Bone marrow (tissue), 2 donors: ENCODE results near the gene MGST2.

Experiments
- DNase-seq, 2 donors: peaks; one replicate each; lab custom pipeline; 2025; lab: John Stamatoyannopoulos, UW

MGST2 gene

DNA sequence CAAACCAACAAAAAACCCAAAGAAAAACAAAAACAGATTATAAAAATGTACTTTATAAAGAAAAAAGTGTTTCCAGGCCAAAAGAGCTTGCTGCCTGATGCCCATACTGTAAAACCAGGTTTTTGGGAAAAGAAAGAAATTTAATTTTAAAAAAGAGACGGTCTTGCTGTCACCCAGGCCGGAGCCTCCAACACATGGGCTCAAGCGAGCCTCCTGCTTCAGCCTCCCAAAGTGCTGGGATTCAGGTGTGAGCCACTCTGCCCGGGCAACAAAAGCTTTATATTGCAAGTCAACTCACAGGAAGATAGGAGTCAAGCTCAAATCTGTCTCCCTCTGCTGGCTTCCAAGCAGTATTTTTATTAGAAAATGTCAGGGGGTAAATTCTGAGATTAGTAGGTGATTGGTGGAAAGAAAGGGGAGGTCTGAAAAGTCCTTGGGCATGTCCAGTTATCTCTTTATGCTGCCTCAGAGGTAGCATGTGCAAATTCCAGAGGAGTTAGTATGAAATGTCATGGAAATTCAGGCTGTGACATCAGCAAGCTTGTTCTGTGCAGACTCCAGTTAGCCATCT is 39.4 kb downstream of the MGST2 start:
- DNase-seq, result no peak

GRCh38 chr4:139709660-139710059 is 44.0 kb downstream of the MGST2 start:
- DNase-seq, result no peak

GRCh38 chr4:139710073-139710472 is 44.5 kb downstream of the MGST2 start:
- no peak for DNase-seq

DNA sequence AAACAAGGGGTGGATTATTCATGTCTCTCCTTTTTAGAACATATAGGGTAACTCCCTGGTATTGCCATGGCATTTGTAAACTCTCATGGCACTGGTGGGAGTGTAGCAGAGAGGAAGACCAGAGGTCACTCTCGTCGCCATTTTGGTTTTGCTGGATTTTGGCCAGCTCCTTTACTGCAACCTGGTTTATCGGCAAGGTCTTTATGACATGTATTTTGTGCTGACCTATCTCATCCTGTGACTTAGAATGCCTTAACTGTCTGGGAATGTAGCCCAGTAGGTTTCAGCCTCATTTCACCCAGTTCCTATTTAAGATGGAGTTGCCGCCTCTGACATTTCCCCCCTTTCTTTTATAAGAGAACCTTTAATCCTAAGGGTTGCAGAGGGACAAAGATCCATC is 45.8 kb downstream of the MGST2 start:
- DNase-seq, result no peak

GRCh38 chr4:139712882-139713281 is 47.3 kb downstream of the MGST2 start:
- no peak for DNase-seq

GRCh38 chr4:139715746-139716391 is 50.2 kb downstream of the MGST2 start:
- no peak for DNase-seq

DNA sequence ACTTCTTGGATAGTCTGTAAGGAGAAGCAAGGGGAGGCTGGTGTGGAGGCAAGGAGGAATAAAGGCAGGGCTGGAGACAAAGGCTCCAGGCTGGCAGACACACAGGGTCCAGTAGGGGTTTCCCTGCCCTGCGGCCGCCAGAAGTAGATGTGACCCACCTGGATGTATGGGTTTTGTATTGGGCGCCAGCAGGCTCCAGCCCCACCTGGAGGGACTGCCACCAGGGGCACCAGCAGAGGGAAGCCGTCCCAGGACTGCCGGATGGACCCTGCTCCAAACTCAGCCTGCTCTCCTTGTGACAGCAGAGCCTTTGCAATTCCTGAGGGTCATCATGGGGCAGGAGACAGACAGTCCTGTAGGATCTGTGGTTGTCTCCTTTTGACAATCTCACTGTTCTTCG is 52.7 kb downstream of the MGST2 start:
- no peak for DNase-seq

DNA sequence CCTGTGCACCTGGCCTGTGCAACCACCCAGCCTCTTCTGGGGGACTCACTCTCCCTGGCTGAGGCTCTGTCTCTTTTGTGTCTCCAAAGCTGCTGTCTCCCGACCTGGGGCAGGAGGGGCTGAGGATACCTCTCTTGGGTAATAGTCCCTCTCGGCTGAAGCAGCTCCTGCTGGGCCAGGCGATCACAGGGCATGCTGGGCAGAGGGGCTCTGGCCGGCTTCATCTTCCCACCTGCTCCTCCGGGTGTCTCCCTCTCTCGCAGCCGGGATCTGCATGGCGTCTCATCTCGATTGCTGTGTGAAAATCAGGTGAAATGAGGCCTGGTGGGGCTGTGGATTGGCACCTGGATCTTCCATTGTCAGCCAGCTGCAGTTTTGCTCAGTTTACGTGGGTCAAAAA is 53.2 kb downstream of the MGST2 start:
- DNase-seq, result no peak

DNA sequence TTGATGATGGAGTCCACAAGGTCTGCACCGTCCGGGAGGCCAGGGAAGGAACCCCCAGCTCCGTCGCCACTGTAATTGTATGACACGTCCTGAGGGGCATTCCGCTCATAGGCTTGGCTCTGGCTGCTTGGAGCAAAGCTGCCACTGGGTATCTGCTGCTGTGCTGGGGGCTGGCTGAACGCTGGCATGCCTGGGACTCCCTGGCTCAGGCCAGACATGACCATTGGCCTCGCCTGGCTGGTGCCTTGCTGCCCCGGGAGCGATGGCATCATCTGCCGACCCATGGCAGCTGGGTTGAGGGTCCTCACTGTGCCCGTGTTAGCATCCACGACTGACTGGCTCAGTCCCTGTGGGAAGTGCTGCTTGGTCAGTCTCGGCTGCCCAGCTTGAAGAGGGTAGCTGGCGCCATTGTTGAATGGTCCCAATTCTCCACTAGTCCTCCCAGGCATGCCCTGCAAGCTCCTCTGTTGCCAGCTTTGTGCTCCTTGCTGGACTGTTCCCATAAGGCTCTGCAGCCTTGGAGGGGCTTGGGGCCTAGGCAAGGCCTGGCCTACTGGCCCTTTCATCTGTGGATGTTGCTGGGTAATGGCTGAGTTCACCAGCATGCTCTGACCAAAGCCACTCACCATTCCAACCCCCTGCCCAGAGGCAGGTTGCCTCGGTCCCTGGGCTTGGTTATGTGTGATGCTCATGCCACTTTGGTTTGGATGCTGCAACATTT is 53.9 kb downstream of the MGST2 start:
- DNase-seq, result no peak

DNA sequence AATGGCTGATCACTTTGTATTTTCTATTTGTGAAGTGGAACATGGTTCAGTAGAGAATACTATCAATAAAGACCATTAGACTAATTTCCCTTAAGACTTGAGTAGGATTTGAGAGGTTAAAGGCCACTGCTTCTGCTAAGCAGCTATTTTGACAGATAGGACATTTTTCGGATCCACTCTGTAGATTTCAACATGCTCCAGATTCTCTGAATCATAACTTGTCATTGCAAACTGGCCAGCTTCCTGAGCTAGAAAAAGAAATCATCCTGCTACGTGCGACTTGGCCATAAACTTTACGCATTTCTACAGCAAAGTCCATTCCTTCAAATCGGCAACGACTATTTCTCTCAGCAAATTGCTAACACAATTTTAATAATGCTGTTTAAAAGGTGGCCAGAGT is 55.2 kb downstream of the MGST2 start:
- no peak for DNase-seq

- no peak for DNase-seq
These were observed 56.2 kb downstream of the MGST2 start for GRCh38 chr4:139721789-139722188.

GRCh38 chr4:139725236-139725635 is 59.6 kb downstream of the MGST2 start:
- DNase-seq, result no peak

- no peak for DNase-seq
These were observed 61.0 kb downstream of the MGST2 start for GRCh38 chr4:139726615-139727014.

- no peak for DNase-seq
These were observed 62.5 kb downstream of the MGST2 start for GRCh38 chr4:139728146-139728545.

DNA sequence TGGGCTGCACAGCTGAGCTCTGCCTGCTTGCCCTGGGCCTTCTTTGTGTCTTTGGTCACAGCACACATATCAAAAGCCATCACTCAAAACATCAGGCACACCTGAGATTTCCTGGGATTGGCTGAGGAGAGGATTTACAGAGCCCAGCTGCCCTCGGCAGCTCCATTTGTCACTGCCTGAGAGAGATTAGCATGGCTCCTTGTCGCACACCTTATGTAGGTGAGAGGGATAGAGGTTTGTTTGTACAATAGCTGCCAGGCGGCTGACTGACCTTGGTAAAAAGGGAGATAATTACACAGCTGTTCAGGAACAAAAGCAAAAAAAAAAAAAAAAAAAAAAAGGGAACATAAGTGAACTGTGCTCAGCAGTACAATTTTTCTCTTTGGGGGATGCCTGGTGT is 63.2 kb downstream of the MGST2 start:
- DNase-seq, result no peak

DNA sequence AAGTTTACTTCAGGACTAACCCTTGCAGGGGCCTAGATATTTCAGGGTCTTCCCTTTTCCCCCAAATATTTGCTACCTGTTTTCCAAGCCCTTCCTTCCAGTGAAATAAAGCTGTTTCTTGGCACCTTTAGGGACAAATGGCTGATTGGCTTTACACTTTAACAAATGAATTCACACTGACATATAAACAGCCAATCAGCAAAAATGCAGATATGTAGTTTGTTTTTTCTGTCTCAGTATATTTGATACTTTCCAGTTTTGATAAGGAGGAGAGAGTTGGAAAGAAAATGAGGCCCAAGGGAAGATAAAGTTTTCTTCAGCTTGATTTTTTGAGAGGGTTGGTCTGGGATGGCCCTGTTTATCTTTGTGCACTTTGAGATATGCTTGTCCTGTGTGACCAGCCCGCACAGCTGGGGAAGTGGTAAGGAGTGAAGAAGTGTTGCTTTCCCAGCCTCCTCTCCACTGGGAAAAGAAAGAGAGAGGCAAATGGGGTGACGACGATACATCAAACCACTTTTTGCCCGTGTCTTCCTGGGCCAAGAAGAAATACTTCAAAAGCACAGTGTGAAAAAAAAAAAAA is 67.5 kb downstream of the MGST2 start:
- DNase-seq, result no peak

- no peak for DNase-seq
These were observed 68.7 kb downstream of the MGST2 start for GRCh38 chr4:139734201-139734874.

DNA sequence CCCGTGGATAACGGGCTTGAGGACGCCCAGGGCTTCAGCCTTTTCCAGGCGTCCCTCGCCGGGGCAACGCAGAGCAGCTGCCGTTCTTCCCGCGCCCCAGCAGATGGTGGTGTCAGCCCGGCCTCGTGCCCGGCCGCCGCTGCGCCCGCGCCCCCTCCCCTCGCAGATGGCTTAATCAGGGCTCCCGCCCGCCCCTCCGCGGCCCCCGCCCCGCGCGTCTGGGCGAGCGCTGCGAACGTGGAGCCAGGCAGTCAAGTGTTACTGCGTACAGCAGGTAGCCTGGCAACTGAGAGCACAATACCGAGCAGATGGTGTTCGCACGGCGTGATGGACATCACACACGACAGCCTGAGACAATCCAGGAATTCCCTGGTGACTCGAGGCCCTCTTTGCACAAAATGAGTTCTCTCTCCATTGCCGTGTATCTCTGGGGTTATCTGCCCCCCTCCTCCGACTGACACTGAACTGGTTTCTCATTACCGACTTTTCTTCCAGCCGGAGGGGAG is 69.3 kb downstream of the MGST2 start:
- peak; percentile 71 to 72 for DNase-seq

DNA sequence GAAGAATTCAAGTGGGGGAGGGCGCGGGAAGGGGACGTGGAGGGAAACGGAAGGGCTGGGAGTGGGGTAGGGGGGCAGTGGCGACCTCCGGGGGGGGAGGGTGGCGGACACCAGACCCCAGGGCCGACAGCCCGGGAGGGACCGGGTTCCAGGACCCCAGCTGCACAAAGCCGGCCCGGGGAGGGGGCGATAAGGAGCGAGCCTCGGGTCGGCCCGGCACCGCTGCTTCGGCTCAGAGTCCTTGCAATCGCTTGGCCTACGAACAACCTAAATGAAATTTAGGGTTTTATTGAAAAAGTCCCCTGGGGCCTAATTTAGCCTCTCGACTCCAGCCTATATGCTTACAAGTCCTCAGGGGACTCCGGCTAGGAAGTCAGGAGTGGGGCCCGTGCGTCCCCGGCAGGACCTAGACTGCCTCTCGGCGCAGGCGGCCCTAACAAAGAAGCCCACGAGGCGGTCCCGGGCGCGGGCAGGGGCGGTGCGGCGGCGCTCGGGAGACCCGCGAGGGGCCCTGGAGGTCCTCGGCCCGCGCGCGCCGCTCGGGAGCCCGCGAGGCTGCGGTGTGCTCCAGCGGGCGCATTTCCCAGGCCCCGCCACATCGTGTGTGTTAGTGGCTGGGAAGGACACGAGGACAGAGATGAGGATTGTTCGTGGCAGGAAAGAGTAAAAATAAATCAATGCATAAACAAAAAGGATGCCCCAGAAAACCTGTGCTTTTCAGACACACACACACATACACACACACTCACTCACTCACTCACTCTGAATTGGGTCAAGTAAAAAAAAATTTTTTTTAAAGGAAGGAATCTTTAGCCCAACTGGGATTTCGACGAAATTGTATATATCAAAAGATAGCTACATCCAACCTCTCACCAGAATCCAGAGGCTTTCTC is 70.0 kb downstream of the MGST2 start:
- DNase-seq, result peak in 1 of 2 donors; percentile 16

DNA sequence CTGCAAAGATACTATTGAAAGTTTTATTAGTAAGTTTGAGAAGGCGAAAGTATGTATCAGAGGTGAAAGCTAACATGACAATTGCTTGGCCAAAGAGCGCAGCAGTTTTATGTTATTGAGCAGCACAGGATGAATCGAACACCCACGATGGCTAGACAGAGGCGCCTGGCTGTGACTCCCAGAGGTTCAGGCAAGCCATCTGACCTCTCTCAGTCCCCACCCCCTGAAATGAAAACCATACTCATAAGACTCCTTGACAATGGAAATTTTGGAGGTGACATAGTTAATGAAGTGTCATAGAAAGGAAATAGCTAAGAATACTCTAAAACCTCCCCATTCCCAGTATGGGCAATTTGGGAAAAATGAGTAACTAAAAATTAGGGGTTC is 70.6 kb downstream of the MGST2 start:
- DNase-seq, result no peak

- no peak for DNase-seq
These were observed 71.0 kb downstream of the MGST2 start for GRCh38 chr4:139736661-139737060.
